Ishikawa (cell line): ENCODE measurements around the gene PSD2.
A peak's percentile ranks its signal among the peaks of the same experiment; 100 is the strongest.

ENCODE experiments used
- CEBPB ChIP-seq: IDR thresholded peaks from 2 replicates; pipeline ENCODE4 v1.6.1; 2012
- CREB1 ChIP-seq: IDR thresholded peaks from 2 replicates; pipeline ENCODE4 v1.6.1; 2012; ENCODE audit warnings: low read depth
- EGR1 ChIP-seq: IDR thresholded peaks from 2 replicates; pipeline ENCODE4 v1.6.1; 2012
- EP300 ChIP-seq: IDR thresholded peaks from 2 replicates; pipeline ENCODE4 v1.6.1; 2012; ENCODE audit warnings: borderline replicate concordance
- FOXM1 ChIP-seq: IDR thresholded peaks from 2 replicates; pipeline ENCODE4 v1.6.1; 2012; ENCODE audit warnings: low read depth, borderline replicate concordance
- NFIC ChIP-seq: IDR thresholded peaks from 2 replicates; pipeline ENCODE4 v1.6.1; 2012
- RAD21 ChIP-seq: IDR thresholded peaks from 2 replicates; pipeline ENCODE4 v1.6.1; 2012; ENCODE audit warnings: low read depth
- TAF1 ChIP-seq: IDR thresholded peaks from 2 replicates; pipeline ENCODE4 v1.6.1; 2012; ENCODE audit warnings: low read depth, mild to moderate bottlenecking
- TCF12 ChIP-seq: IDR thresholded peaks from 2 replicates; pipeline ENCODE4 v1.6.1; 2012; ENCODE audit warnings: low read depth
- TEAD4 ChIP-seq: IDR thresholded peaks from 2 replicates; pipeline ENCODE4 v1.6.1; 2012
- YY1 ChIP-seq: IDR thresholded peaks from 2 replicates; pipeline ENCODE4 v1.6.1; 2012; ENCODE audit warnings: low read depth
- ZBTB7A ChIP-seq: IDR thresholded peaks from 2 replicates; pipeline ENCODE4 v1.6.1; 2012; ENCODE audit warnings: low read depth
- TF ChIP-seq, protein P1 (sequence below): IDR thresholded peaks from 2 replicates; pipeline ENCODE4 v1.6.1; 2012; ENCODE audit warnings: low read depth, mild to moderate bottlenecking
- TF ChIP-seq, protein P2 (sequence below): IDR thresholded peaks from 2 replicates; pipeline ENCODE4 v1.6.1; 2012
- TF ChIP-seq, protein P3 (sequence below): IDR thresholded peaks from 2 replicates; pipeline ENCODE4 v1.6.1; 2012

Gene PSD2

DNA sequence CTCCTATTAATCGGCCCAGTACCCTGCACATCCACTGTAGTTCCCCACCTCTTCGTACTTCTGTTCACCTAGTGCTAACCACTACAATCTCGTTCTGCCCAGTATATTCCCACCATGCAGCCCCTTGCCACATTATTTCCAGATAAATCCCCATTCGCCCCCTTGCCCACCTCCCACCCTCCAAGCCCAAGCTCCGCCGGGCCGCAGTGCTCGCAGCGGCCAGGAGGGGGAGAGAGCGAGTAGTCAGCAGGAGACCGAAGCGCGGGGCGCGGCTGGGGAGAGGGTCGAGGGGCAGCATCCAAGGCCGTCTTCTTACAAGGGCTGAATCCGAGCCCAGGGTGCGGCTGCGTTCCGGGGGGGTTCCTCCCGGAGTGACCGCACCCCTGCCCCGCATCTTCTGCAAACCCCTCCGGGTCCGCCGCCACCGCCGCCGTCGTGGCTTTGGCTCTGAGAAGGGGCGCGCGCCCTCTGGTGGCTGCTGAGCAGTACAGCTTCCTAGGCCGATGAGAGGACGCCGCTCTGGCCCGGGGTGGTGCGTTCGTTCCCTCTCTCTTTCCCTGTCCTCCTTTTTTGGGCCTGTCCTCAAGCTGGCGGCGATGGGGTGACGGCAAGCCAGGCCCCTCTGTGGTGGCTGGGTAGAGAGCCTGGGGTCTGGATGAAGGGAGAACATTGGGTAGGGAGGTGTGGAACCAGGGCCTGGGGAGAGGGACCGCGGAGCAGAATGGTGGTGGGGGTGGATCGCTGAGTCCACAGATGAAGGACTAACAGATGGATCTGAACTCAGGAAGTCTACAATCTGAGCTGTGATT, 30.0 kb upstream of the PSD2 start:
- TF ChIP-seq, protein P1, sequence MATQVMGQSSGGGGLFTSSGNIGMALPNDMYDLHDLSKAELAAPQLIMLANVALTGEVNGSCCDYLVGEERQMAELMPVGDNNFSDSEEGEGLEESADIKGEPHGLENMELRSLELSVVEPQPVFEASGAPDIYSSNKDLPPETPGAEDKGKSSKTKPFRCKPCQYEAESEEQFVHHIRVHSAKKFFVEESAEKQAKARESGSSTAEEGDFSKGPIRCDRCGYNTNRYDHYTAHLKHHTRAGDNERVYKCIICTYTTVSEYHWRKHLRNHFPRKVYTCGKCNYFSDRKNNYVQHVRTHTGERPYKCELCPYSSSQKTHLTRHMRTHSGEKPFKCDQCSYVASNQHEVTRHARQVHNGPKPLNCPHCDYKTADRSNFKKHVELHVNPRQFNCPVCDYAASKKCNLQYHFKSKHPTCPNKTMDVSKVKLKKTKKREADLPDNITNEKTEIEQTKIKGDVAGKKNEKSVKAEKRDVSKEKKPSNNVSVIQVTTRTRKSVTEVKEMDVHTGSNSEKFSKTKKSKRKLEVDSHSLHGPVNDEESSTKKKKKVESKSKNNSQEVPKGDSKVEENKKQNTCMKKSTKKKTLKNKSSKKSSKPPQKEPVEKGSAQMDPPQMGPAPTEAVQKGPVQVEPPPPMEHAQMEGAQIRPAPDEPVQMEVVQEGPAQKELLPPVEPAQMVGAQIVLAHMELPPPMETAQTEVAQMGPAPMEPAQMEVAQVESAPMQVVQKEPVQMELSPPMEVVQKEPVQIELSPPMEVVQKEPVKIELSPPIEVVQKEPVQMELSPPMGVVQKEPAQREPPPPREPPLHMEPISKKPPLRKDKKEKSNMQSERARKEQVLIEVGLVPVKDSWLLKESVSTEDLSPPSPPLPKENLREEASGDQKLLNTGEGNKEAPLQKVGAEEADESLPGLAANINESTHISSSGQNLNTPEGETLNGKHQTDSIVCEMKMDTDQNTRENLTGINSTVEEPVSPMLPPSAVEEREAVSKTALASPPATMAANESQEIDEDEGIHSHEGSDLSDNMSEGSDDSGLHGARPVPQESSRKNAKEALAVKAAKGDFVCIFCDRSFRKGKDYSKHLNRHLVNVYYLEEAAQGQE: no peak
- TF ChIP-seq RAD21 (peak; percentile 75), ZBTB7A (peak; percentile 100), FOXM1 (no peak), YY1 (no peak), TAF1 (0 out of 2 replicates have a peak, but pooled peaks have one; percentile 9)

DNA sequence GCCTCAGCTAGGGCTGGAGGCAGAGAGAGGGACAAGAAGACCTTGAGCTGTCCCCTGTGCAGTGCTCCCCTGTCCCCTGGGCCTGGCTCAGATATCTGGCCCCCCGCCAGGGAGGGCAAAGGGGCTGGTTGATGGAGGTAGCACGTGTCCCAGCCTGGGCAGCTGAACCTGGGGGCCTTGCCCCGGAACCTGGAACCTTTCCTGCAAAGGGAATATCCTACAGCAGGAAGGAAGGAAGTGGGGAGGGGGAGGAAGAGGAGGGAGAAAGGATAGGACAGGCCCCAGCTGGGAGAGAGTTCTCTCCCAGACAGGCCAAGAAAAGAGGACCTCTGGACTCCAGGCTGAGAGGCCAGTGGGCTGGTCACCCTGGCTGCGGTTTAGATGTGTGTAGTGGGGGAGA, 27.6 kb upstream of the PSD2 start:
- no peak for TF ChIP-seq TCF12
- TF ChIP-seq TAF1: no peak
- TF ChIP-seq, protein P1: no peak
- TF ChIP-seq CEBPB: no peak
- TF ChIP-seq EGR1: no peak
- no peak for TF ChIP-seq RAD21
- TF ChIP-seq, protein P2, sequence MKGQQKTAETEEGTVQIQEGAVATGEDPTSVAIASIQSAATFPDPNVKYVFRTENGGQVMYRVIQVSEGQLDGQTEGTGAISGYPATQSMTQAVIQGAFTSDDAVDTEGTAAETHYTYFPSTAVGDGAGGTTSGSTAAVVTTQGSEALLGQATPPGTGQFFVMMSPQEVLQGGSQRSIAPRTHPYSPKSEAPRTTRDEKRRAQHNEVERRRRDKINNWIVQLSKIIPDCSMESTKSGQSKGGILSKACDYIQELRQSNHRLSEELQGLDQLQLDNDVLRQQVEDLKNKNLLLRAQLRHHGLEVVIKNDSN: no peak
- TF ChIP-seq FOXM1: no peak
- TF ChIP-seq TEAD4: no peak
- TF ChIP-seq, protein P3, sequence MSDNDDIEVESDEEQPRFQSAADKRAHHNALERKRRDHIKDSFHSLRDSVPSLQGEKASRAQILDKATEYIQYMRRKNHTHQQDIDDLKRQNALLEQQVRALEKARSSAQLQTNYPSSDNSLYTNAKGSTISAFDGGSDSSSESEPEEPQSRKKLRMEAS: no peak
- no peak for TF ChIP-seq ZBTB7A
- no peak for TF ChIP-seq NFIC

DNA sequence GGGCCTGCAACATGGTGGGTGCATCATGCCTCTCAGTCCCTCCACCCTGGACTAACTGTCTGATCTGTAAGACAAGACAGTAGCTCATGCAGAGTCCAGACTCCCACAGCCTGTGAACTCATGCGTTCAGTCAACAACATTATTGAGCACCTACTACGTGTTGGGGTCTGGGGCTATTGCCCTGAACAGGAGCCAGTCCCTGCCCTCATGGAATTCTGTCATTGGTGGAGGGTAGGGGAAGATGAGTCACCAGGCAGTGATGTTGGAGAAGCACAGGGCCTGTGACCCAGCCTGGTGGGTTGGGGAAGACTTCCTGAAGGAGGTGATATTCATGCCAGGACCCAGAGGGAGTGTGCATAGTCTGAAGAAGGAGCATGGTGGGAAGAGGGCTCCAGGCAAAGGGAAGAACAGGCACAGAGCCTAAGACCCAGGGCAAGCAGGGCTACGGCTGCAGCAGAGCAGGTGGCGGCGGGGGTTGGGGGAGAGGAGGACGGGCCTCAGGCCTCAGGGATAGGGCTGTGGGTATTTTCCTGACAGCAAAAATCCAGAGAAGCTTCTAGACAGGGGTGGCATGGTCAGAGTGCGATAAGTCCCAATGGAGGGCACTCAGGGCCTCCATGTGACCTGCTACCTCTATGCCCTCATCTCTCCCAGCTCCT, 26.7 kb upstream of the PSD2 start:
- TF ChIP-seq RAD21 (no peak), CREB1 (no peak), NFIC (no peak), CEBPB (no peak), TEAD4 (no peak), FOXM1 (no peak), TAF1 (no peak), TCF12 (no peak)
- TF ChIP-seq, protein P2: no peak
- TF ChIP-seq, protein P3: no peak

DNA sequence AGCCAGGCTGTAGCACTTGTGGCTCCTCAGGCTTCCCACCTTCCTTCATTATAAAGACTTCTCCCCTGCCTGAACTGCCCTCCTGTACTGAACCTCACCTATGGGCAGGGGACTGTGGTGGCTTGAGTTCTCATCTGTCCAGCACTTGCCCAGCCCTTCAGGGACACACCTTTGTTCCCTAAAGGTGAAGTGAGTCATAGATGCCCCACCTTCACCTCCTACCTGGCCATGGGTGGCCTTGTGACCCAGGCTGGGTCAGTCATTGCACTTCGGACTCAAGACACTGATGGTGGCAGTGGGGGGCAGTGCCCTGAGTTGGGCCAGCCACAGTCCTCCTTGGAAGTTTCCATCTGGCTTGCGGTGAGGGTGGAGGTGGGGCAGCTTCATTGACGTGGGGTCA, 26.1 kb upstream of the PSD2 start:
- no peak for TF ChIP-seq CEBPB
- TF ChIP-seq RAD21: no peak
- TF ChIP-seq TCF12: no peak
- TF ChIP-seq EGR1: no peak
- TF ChIP-seq NFIC: no peak

DNA sequence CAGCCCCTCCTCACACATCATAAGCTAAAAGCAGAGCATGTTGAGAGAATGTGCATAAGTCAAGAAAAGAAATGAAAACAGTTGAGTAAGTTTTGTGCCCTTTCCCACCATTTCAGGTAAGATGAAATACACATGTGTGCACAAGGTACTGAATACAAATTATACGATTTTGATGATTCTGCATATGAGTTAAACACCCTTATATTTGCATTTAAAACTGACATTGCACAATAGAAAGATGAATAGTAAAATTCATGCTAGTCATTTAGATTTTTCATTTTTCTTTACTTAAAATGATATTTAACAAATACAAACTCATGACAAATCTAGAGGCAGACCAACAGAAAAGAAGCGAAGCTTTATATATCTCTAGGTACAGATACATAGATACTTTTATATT, 24.9 kb upstream of the PSD2 start:
- TF ChIP-seq CEBPB (no peak), TEAD4 (no peak)

DNA sequence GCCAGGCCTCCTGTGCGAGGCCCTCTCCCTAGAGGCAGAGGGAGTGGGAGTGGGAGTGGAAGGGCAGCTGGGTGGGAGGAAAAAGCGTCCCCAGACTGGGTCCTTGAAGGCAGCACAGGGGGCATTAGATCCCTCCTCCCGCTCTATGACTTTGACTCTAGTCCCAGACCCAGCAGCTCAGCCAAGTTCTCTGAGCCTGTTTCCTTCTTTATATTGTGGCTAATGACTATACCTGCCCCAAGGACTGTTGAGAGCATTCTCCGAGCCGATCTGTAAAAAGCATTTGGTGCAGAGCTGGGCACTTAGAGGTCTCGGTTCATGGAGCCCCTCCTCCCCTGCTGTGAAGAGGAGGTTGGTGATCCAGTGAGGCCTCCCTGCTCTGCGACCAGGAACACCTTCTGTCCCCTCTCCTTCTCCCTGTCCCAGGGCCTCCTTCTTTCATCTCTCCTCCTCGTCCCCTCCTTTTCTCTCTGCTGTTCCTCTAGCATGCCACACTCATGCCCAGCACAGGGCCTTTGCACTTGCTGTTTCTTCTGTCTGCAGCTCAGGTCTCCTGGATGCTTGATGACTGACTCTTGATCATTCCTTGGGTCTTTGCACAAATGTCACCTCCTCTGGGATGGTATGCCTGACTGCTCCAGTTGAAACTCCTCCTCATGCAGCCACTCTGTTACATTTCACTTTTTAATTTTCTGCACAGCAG, 23.4 kb upstream of the PSD2 start:
- no peak for TF ChIP-seq EP300
- TF ChIP-seq EGR1: no peak
- no peak for TF ChIP-seq TEAD4
- TF ChIP-seq, protein P3: no peak
- TF ChIP-seq, protein P1: no peak
- TF ChIP-seq TCF12: no peak
- no peak for TF ChIP-seq ZBTB7A
- no peak for TF ChIP-seq CEBPB
- TF ChIP-seq TAF1: no peak
- TF ChIP-seq, protein P2: no peak
- TF ChIP-seq CREB1: no peak
- TF ChIP-seq NFIC: no peak
- no peak for TF ChIP-seq YY1
- TF ChIP-seq FOXM1: no peak
- no peak for TF ChIP-seq RAD21
